RWPE1 (cell line): Measurements from ENCODE around the gene SCYL1.

Experiments used
- CTCF ChIA-PET: fragments of 350-600 bp; sonication (Branson Sonifier 250); formaldehyde crosslinking; extraction: SDS; loops from one replicate; lab custom pipeline; 2021; lab: Yijun Ruan, JAX
- POLR2A ChIA-PET: fragments of 400-600 bp; formaldehyde crosslinking; extraction: SDS; loops from one replicate; lab custom pipeline; 2020; ENCODE audit warnings: antibody characterized with exemption; ENCODE audit not compliant: low non-redundant PET; lab: Yijun Ruan, JAX
- DNase-seq: peaks from one replicate; pipeline ENCODE4 v3.0.0; 2012; ENCODE audit warnings: low spot score
- H3K27ac ChIP-seq: fragments of 450-650 bp; 2 replicates; pipeline ENCODE4 v1.5.1; 2017
- TF ChIP-seq, protein P1 (sequence below): fragments of 450-650 bp; conservative IDR thresholded peaks from 2 replicates; pipeline ENCODE4 v1.5.1; 2017; ENCODE audit warnings: low read depth, mild to moderate bottlenecking

SCYL1 gene

GRCh38 chr11:65489035-65489705, 35.7 kb upstream of the SCYL1 start:
- DNase-seq: no peak
- TF ChIP-seq, protein P1, sequence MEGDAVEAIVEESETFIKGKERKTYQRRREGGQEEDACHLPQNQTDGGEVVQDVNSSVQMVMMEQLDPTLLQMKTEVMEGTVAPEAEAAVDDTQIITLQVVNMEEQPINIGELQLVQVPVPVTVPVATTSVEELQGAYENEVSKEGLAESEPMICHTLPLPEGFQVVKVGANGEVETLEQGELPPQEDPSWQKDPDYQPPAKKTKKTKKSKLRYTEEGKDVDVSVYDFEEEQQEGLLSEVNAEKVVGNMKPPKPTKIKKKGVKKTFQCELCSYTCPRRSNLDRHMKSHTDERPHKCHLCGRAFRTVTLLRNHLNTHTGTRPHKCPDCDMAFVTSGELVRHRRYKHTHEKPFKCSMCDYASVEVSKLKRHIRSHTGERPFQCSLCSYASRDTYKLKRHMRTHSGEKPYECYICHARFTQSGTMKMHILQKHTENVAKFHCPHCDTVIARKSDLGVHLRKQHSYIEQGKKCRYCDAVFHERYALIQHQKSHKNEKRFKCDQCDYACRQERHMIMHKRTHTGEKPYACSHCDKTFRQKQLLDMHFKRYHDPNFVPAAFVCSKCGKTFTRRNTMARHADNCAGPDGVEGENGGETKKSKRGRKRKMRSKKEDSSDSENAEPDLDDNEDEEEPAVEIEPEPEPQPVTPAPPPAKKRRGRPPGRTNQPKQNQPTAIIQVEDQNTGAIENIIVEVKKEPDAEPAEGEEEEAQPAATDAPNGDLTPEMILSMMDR: no peak
- POLR2A ChIA-PET: interaction anchor here (0.6 to 1.5 kb wide), 2 partner anchors 8 to 11 kb away, joined by 3 to 4 read pairs; no protein-coding TSS in a partner anchor
- H3K27ac ChIP-seq: peak overlapping the region; percentile 99
- CTCF ChIA-PET: interaction anchor here (0.8 kb wide), 1 partner anchor 11 kb away, joined by 4 read pairs; no protein-coding TSS in a partner anchor

DNA sequence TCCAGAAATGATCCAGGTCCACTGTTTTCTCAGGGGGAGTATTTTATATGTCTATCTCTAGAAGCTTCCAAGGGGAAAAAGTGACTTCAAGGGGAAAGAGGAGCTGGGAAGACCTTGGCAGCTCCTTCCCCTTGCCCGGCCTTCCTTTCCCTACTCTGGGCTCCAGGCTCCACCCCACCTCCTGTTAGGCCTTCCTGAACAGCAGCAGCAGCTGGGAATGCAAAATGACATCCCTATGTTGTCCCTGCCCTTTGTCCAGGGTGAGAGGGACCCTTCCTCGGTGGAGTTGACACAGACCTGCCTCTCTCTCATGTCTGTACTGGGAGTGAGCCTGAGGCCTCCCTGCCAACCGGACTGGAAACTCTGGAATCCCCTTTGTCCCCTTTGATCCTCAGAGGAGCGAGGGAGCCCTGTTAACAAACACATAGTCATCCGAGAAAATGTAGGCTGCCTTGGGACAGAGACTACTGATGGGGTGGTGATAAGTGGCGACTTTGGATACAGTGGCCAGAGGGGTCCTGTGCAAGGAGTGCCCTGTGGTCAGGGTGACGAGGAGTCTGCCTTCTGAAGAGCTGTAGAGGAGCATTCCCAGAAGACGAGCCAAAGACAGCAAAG, 35.1 kb upstream of the SCYL1 start:
- TF ChIP-seq, protein P1: no peak
- no peak for DNase-seq
- CTCF ChIA-PET: interaction anchor here (0.8 kb wide), 1 partner anchor 11 kb away, joined by 4 read pairs; no protein-coding TSS in a partner anchor
- peak overlapping the region; percentile 99 for H3K27ac ChIP-seq
- POLR2A ChIA-PET: interaction anchor here (0.6 kb wide), 1 partner anchor 12 kb away, joined by 3 read pairs; no protein-coding TSS in a partner anchor

DNA sequence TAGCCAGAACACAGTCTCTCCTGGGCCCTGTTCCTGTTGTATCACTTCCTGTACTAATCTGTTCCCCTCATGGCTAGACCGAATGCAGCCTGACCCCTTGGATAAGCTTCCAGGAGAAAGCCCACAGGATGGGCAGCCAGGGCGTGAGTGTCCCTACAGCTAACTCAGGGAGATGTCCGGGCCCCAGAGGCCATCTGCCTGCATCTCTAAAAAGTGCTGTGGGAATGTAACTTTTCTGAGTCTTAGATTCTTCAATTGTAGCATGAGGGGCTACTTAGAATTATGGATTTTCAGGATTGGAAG, 33.8 kb upstream of the SCYL1 start:
- peak overlapping the region; percentile 99 for H3K27ac ChIP-seq
- POLR2A ChIA-PET: interaction anchor here (1.2 kb wide), 1 partner anchor 11 kb away, joined by 4 read pairs; no protein-coding TSS in a partner anchor
- no peak for DNase-seq
- CTCF ChIA-PET: interaction anchor here (0.7 to 0.9 kb wide), 2 partner anchors 12 to 19 kb away, joined by 3 to 7 read pairs; no protein-coding TSS in a partner anchor
- TF ChIP-seq, protein P1: no peak

DNA sequence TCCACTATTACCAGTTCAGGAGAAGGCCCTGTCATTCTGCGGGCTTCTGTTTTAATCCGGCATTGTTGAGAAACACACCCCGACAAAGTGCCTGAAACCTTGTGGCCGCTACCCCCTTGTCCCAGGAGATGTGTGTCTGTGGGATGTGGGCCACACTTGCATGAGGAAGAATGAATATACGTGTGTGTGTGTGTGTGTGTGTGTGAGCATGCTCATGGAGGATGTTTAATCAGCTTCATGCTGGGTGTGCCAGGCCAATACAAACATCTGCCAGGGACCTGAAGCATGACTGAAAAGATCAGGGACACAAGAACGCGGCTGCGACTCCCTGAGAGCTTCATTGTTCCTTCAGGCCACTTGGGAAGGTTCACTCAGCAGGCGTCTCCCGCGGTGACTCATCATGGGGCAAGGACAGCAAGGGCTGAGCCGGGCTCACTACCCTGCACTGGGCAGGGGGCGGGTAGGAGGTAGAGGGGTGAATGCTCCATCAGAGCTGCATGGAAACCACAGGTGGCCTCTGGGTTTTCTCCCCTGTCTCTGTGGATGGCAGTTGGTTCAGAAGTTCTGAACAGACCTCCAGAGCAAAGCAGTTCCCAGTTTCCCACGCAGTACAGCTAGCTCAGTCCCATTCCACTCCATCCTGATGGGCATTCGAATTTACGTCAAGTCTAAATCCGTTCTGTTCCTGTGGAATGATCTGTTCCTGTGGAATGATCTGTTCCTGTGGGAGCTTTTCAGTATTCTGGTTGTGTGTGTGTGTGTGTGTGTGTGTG, 33.1 kb upstream of the SCYL1 start:
- ChIA-PET POLR2A (interaction anchor here (0.6 to 2.5 kb wide), 4 partner anchors 10 to 289 kb away, joined by 3 to 19 read pairs (median 4); partner anchors contain the start of gene AP5B1), CTCF (interaction anchor here (0.6 to 1.0 kb wide), 4 partner anchors 10 to 360 kb away, joined by 3 to 7 read pairs (median 3); no protein-coding TSS in a partner anchor)
- no peak for DNase-seq
- TF ChIP-seq, protein P1: no peak
- peak overlapping the region; percentile 99 for H3K27ac ChIP-seq

DNA sequence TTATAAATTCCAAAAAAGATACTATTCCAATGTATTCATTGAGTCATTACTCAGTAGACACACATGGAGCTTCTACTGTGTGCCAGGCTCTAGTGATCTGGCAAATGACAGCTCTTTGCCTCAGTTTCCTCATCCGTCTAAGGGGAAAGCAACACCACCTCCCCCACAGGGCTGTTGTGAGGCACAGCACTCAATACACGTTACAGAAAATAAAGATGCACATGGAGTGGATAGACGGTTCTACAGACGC, 32.6 kb upstream of the SCYL1 start:
- TF ChIP-seq, protein P1: no peak
- DNase-seq: no peak
- ChIA-PET POLR2A (interaction anchor here (0.6 to 2.5 kb wide), 5 partner anchors 10 to 288 kb away, joined by 3 to 19 read pairs (median 4); partner anchors contain the start of gene AP5B1), CTCF (interaction anchor here (0.6 to 1.0 kb wide), 2 partner anchors 10 to 361 kb away, joined by 3 read pairs; no protein-coding TSS in a partner anchor)
- peak overlapping the region; percentile 99 for H3K27ac ChIP-seq
